BE2C (cell line): Measurements from ENCODE around the gene FOLR1.

Source experiments
- DNase-seq: peaks from one replicate; pipeline ENCODE4 v3.0.0-alpha.2; 2020
- H3K27me3 ChIP-seq: fragments of 250-450 bp; sonication (Bioruptor Pico); 2 replicates; pipeline ENCODE4 v1.5.1; 2020; ENCODE audit warnings: mild to moderate bottlenecking
- H3K36me3 ChIP-seq: fragments of 250-450 bp; sonication (Bioruptor Pico); 2 replicates; pipeline ENCODE4 v1.5.1; 2020; ENCODE audit warnings: mild to moderate bottlenecking
- H3K4me1 ChIP-seq: fragments of 250-450 bp; sonication (Bioruptor Pico); 2 replicates; pipeline ENCODE4 v1.5.1; 2020
- H3K4me3 ChIP-seq: 2 replicates; pipeline ENCODE4 v1.5.1; 2011; ENCODE audit warnings: low read depth, low read length
- H3K9me3 ChIP-seq: fragments of 250-450 bp; sonication (Bioruptor Pico); 2 replicates; pipeline ENCODE4 v1.5.1; 2020
- TF ChIP-seq, protein P1 (sequence below): IDR thresholded peaks from 2 replicates; pipeline ENCODE4 v1.5.1; 2012; ENCODE audit warnings: mild to moderate bottlenecking, low read depth, low read length

The FOLR1 gene

GRCh38 chr11:72244361-72245262, 52.7 kb downstream of the FOLR1 start:
- peak overlapping the region; percentile 100 for H3K4me3 ChIP-seq

DNA sequence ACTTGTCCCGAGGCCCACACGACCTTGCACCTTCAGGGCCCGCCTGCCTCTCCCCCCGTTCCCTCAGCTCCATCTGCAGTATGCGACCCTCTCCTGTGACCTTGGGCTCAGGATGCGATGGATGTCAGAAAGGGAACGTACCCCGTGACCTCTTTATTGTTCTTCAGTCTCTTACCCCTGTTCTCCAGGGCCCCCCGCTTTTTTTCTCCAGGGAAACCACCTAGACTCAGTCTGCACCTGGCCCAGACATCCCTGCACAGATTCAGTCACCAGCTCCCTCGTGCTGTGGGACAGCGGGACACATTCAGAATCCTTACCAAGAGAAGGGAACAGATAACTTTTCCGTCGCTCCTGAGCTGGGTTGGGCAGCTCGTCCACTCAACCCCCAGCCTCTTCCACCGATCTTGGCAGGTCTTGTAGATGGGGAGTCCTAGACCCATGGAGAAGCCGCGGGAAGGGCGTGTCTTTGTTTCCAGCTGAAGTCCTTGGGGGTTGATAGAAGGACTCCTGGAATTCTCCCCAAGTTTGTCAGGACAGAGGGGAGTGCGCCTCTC, 53.4 kb downstream of the FOLR1 start:
- Histone ChIP-seq H3K4me3 (peak overlapping the region; percentile 100), H3K27me3 (no peaks in the 10 kb centered on the region)

More at GRCh38 chr11:72244361-72245262, 52.7 kb downstream of the FOLR1 start:
- Histone ChIP-seq H3K4me1 (peaks cover 4% of the 10 kb centered on the region), H3K27me3 (no peaks in the 10 kb centered on the region), H3K36me3 (peaks cover 40% of the 10 kb centered on the region), H3K9me3 (no peaks in the 10 kb centered on the region)
- TF ChIP-seq, protein P1, sequence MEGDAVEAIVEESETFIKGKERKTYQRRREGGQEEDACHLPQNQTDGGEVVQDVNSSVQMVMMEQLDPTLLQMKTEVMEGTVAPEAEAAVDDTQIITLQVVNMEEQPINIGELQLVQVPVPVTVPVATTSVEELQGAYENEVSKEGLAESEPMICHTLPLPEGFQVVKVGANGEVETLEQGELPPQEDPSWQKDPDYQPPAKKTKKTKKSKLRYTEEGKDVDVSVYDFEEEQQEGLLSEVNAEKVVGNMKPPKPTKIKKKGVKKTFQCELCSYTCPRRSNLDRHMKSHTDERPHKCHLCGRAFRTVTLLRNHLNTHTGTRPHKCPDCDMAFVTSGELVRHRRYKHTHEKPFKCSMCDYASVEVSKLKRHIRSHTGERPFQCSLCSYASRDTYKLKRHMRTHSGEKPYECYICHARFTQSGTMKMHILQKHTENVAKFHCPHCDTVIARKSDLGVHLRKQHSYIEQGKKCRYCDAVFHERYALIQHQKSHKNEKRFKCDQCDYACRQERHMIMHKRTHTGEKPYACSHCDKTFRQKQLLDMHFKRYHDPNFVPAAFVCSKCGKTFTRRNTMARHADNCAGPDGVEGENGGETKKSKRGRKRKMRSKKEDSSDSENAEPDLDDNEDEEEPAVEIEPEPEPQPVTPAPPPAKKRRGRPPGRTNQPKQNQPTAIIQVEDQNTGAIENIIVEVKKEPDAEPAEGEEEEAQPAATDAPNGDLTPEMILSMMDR: no peak
- DNase-seq: peak; percentile 97

More for the DNA sequence above, 53.4 kb downstream of the FOLR1 start:
- DNase-seq: no peak
- Histone ChIP-seq H3K4me1 (peaks cover 4% of the 10 kb centered on the region), H3K36me3 (peaks cover 32% of the 10 kb centered on the region), H3K9me3 (no peaks in the 10 kb centered on the region)
- TF ChIP-seq, protein P1: no peak
